Common myeloid progenitor, CD34-positive (primary cell): ENCODE data around the gene CNN1.

Source experiments
- CTCF ChIA-PET: fragments of 350-600 bp; sonication (Branson Sonifier 250); formaldehyde crosslinking; loops from one replicate; lab custom pipeline; 2021; ENCODE audit warnings: antibody characterized with exemption; lab: Charles Lee
- POLR2A ChIA-PET: fragments of 350-600 bp; sonication (Branson Sonifier 250); formaldehyde crosslinking; loops from one replicate; lab custom pipeline; 2021; ENCODE audit warnings: antibody characterized with exemption; lab: Charles Lee
- DNase-seq, 3 donors: peaks; one replicate each; pipeline versions ENCODE4 v3.0.0 to v3.0.0-alpha.2; 2013
- H3K27ac ChIP-seq, 2 experiments: 1 replicate in 1 of 2; 2 replicates in 1 of 2; pipeline ENCODE4 v1.7.0; 2013; ENCODE audit warnings: inconsistent platforms in 2 of 2, low read length in 2 of 2, mild to moderate bottlenecking in 2 of 2, low read depth in 1 of 2, moderate library complexity in 1 of 2; ENCODE audit not compliant: severe bottlenecking in 2 of 2, insufficient read depth in 1 of 2, poor library complexity in 1 of 2
- H3K27me3 ChIP-seq, 5 experiments: replicated peaks in 2 of 5; 1 replicate in 3 of 5; 2 replicates in 2 of 5; pipeline versions ENCODE4 v1.6.1 to v1.7.0; 2013; ENCODE audit warnings: low read length in 4 of 5, mild to moderate bottlenecking in 2 of 5, moderate library complexity in 2 of 5, inconsistent platforms in 1 of 5; ENCODE audit not compliant: insufficient read depth in 5 of 5, control insufficient read depth in 4 of 5
- H3K36me3 ChIP-seq, 4 experiments: 1 replicate in 2 of 4; 2 replicates in 2 of 4; pipeline versions ENCODE4 v1.6.1 to v1.7.0; 2013; ENCODE audit warnings: low read length in 3 of 4, control low read depth in 1 of 4, mild to moderate bottlenecking in 1 of 4; ENCODE audit not compliant: control insufficient read depth in 4 of 4, insufficient read depth in 4 of 4
- H3K4me1 ChIP-seq, 4 experiments: 1 replicate in 3 of 4; 2 replicates in 1 of 4; pipeline versions ENCODE4 v1.6.1 to v1.7.1; 2013; ENCODE audit warnings: low read length in 3 of 4, mild to moderate bottlenecking in 3 of 4, control low read depth in 1 of 4, inconsistent platforms in 1 of 4, moderate library complexity in 1 of 4; ENCODE audit not compliant: control insufficient read depth in 4 of 4, insufficient read depth in 4 of 4; ENCODE audit errors: control extremely low read depth in 1 of 4
- H3K4me3 ChIP-seq, 7 experiments: 1 replicate in 4 of 7; 2 replicates in 3 of 7; pipeline versions ENCODE4 v1.5.1 to v1.7.0; 2013; ENCODE audit warnings: mild to moderate bottlenecking in 7 of 7, low read length in 6 of 7, moderate library complexity in 6 of 7, inconsistent platforms in 2 of 7, low read depth in 2 of 7, control low read depth in 1 of 7; ENCODE audit not compliant: insufficient read depth in 4 of 7, control insufficient read depth in 1 of 7; ENCODE audit errors: extremely low read depth in 1 of 7
- H3K9me3 ChIP-seq, 5 experiments: 1 replicate in 4 of 5; 2 replicates in 1 of 5; pipeline versions ENCODE4 v1.6.1 to v1.7.1; 2013; ENCODE audit warnings: low read length in 4 of 5, mild to moderate bottlenecking in 2 of 5, inconsistent platforms in 1 of 5, low read depth in 1 of 5, moderate library complexity in 1 of 5; ENCODE audit not compliant: control insufficient read depth in 4 of 5, insufficient read depth in 2 of 5; ENCODE audit errors: control extremely low read depth in 1 of 5
- WGBS: methylation state at CpG from one replicate; pipeline ENCODE4 v1.1.5; 2013; ENCODE audit not compliant: insufficient coverage; 5-methylcytosine and 5-hydroxymethylcytosine counted together

CNN1 gene

DNA sequence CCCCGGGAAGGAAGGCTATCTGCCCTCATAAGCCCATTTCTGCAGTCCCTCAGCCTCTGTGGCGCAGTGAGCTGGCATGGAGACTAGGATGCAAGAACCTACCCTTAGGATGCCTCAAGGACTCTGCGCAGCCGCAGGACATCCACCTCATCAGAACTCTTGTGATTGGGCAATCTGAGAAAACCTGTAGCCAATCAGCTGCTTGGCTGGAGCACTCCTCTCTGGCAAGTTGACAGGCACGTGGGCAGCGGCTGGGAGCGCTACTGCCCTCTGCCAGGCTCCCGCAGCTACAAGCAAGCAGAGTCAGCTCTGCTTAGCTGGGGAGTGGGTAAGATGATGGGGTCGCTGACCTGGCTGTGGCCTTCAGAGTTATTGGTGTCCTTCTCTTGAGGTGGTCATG lies 8.2 kb upstream of the CNN1 start:
- CTCF ChIA-PET: no interaction called here
- Histone ChIP-seq H3K36me3 (no peaks in the 10 kb centered on the region), H3K4me1 (peaks cover 3 to 13% (median 10%) of the 10 kb centered on the region in 4 experiments), H3K27ac (no peak overlapping the region), H3K9me3 (no peaks in the 10 kb centered on the region), H3K27me3 (peaks cover 0 to 1% (median 0%) of the 10 kb centered on the region in 5 experiments), H3K4me3 (no peak overlapping the region)
- POLR2A ChIA-PET: interaction anchor here (0.6 kb wide), 1 partner anchor 115 kb away, joined by 3 read pairs; no protein-coding TSS in a partner anchor
- DNase-seq: peak; percentile 87 to 92 (median 88)
- WGBS: 53% methylated on average over 4 of the region's 9 CpGs

DNA sequence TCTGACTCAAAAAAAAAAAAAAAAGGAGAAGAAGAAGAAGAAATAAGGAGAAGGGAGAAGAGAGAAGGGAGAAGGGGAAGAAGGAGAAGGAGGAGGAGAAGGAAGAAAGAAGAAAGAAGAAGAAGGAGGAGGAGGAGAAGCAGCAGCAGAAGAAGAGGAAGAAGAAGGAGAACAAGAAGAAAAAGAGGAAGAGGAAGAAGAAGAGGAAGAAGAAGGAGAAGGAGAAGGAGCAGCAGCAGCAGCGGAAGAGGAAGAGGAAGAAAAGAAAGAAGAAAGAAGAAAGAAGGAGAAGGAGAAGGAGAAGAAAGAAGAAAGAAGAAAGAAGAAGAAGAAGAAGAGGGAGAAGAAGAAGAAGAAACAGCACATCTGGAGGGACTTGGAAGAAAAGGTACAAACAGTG lies 4.1 kb upstream of the CNN1 start:
- WGBS: 17% methylated on average over 1 of the region's 1 CpG
- CTCF ChIA-PET: no interaction called here
- H3K27ac ChIP-seq: no peak overlapping the region
- no peak for DNase-seq
- peaks cover 0 to 21% (median 7%) of the 10 kb centered on the region in 5 experiments for H3K27me3 ChIP-seq
- no peak overlapping the region for H3K4me3 ChIP-seq
- no peaks in the 10 kb centered on the region for H3K9me3 ChIP-seq
- H3K4me1 ChIP-seq: peaks cover 2 to 14% (median 8%) of the 10 kb centered on the region in 4 experiments
- POLR2A ChIA-PET: no interaction called here
- H3K36me3 ChIP-seq: no peaks in the 10 kb centered on the region

DNA sequence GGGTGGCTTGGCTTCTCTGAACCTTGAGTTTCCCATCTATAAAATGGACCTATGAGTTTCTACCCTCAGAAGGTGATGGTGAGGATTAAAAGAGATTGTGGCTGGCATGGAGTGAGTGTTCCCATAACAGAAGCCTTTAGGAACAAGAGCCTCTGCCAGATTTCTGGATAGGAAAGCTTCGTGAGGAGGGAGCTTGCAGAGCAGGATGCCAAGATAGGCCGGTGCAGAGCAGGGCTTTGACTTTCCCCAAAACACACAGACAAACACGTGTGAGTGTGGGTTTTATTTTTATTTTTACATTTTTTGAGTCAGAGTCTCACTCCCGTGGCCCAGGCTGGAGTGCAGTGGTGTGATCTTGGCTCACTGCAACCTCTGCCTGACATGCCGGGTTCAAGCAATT lies 3.7 kb upstream of the CNN1 start:
- ChIA-PET CTCF (no interaction called here), POLR2A (no interaction called here)
- H3K27ac ChIP-seq: no peak overlapping the region
- no peak overlapping the region for H3K4me3 ChIP-seq
- H3K9me3 ChIP-seq: no peaks in the 10 kb centered on the region
- H3K4me1 ChIP-seq: peaks cover 2 to 14% (median 8%) of the 10 kb centered on the region in 4 experiments
- DNase-seq: no peak
- peaks cover 0 to 26% (median 7%) of the 10 kb centered on the region in 5 experiments for H3K27me3 ChIP-seq
- WGBS: 91% methylated on average over 3 of the region's 5 CpGs
- no peaks in the 10 kb centered on the region for H3K36me3 ChIP-seq

GRCh38 chr19:11535792-11536595 lies 2.7 kb upstream of the CNN1 start:
- peak; percentile 83 to 88 (median 87) for DNase-seq
- Histone ChIP-seq H3K9me3 (no peaks in the 10 kb centered on the region), H3K27me3 (peaks cover 0 to 36% (median 8%) of the 10 kb centered on the region in 5 experiments), H3K27ac (peak overlapping the region in 1 of 2 experiments; percentile 29), H3K36me3 (no peaks in the 10 kb centered on the region), H3K4me3 (peak overlapping the region in 6 of 7 experiments; percentile 13 to 57 (median 33)), H3K4me1 (peaks cover 2 to 14% (median 8%) of the 10 kb centered on the region in 4 experiments)
- POLR2A ChIA-PET: interaction anchor here (0.6 kb wide), 2 partner anchors 17 to 52 kb away, joined by 3 read pairs; no protein-coding TSS in a partner anchor
- CTCF ChIA-PET: interaction anchor here (0.6 to 2.0 kb wide), 9 partner anchors 9 to 1934 kb away, joined by 3 to 8 read pairs (median 4); partner anchors contain the start of gene ELOF1
- 14% methylated on average over 49 of the region's 54 CpGs for WGBS

GRCh38 chr19:11539495-11540365 lies 1.1 kb downstream of the CNN1 start:
- Histone ChIP-seq H3K36me3 (no peaks in the 10 kb centered on the region), H3K4me1 (peaks cover 2 to 14% (median 8%) of the 10 kb centered on the region in 4 experiments), H3K27me3 (peaks cover 0 to 39% (median 10%) of the 10 kb centered on the region in 5 experiments), H3K27ac (no peak overlapping the region), H3K9me3 (no peaks in the 10 kb centered on the region), H3K4me3 (no peak overlapping the region)
- 40% methylated on average over 10 of the region's 36 CpGs for whole genome bisulfite sequencing
- no peak for DNase-seq
- ChIA-PET POLR2A (no interaction called here), CTCF (no interaction called here)

DNA sequence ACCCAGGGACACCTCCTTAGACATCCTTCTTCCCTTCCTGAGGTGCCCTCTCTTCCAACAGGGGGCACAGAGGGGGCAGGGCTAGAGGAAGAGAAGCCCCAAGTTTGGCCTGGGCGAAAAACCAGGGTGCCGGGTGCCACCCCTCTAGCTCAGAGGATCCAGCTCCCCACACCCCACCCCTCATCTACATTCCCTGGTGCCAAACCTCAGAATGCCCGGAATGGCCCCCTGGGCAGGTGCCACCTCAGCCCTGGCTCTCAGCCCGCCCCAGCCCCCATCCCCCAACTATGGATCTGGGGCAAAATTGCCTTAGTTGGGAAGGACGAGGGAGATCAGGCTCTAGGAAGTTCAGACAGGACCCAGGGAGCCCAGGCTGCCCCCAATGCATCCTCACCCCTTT lies 2.0 kb downstream of the CNN1 start:
- Histone ChIP-seq H3K36me3 (no peaks in the 10 kb centered on the region), H3K4me1 (peaks cover 1 to 12% (median 6%) of the 10 kb centered on the region in 4 experiments), H3K9me3 (no peaks in the 10 kb centered on the region), H3K27ac (no peak overlapping the region), H3K27me3 (peaks cover 0 to 39% (median 10%) of the 10 kb centered on the region in 5 experiments), H3K4me3 (no peak overlapping the region)
- CTCF ChIA-PET: no interaction called here
- 60% methylated on average over 1 of the region's 5 CpGs for WGBS
- no peak for DNase-seq
- POLR2A ChIA-PET: no interaction called here
